ENCODE results near the gene SS18L1.
A peak's percentile ranks its signal among the peaks of the same experiment; 100 is the strongest.

SS18L1 gene

DNA sequence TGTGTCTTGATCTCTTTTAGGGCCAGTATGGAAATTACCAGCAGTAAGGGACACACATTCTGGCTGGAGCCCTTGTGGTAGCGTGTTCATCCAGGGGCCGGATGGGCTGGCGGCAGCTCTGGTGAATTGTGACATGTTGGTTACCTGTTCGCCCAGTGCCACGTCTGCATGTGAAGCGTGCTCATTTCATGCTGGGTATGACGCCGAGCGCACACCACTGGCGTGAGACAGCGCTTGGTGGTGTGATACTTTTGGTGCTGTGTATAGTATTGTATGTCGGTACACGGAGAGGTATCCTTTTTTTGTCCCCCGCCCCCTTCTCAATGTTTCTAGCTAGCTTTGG is 35.6 kb downstream of the SS18L1 start (continued):
- no peak for TF ChIP-seq BACH2 (CRISPR knock-in tag; IDR thresholded peaks at IDR 0.05; ENCODE audit: borderline replicate concordance)

DNA sequence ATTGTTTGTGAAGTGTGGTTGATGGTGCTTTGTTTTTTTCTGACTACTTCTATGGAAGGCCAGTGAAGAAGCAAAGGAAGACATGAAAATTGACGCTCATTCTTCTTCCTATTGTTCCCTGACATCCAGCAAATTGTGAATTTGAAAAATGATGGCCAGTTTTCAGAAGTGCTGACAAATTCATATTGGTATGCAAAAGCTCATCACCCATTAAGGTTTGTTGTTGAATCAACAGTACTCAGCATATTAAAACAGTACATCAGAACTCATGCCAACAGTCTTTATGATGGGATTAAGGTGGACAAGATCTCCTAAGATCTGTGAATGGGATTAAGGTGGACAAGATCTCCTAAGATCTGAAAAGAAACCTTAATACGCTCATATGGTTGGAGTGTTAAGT is 38.2 kb downstream of the SS18L1 start:
- no peak for ATAC-seq
- TF ChIP-seq ZFP30 (CRISPR knock-in tag; IDR thresholded peaks at IDR 0.05) (no peak), RARB (CRISPR knock-in tag; IDR thresholded peaks at IDR 0.05) (no peak), ZNF70 (CRISPR knock-in tag; IDR thresholded peaks at IDR 0.05) (no peak), ZNF565 (CRISPR knock-in tag; conservative IDR thresholded peaks at IDR 0.05; ENCODE audit: low read depth) (no peak), TCF4 (CRISPR knock-in tag; IDR thresholded peaks at IDR 0.05; ENCODE audit: borderline replicate concordance) (no peak), ISL1 (CRISPR knock-in tag; IDR thresholded peaks at IDR 0.05) (no peak), CSDC2 (CRISPR knock-in tag; IDR thresholded peaks at IDR 0.05) (no peak), ARNTL (CRISPR knock-in tag; IDR thresholded peaks at IDR 0.05; ENCODE audit: borderline replicate concordance, low read depth) (no peak), BACH2 (CRISPR knock-in tag; IDR thresholded peaks at IDR 0.05; ENCODE audit: borderline replicate concordance) (no peak), SNAI2 (CRISPR knock-in tag; IDR thresholded peaks at IDR 0.05) (no peak), GLIS3 (CRISPR knock-in tag; IDR thresholded peaks at IDR 0.05) (no peak), ZC3H10 (CRISPR knock-in tag; IDR thresholded peaks at IDR 0.05) (no peak), ZNF8 (CRISPR knock-in tag; IDR thresholded peaks at IDR 0.05) (no peak), PPARA (CRISPR knock-in tag; IDR thresholded peaks at IDR 0.05; ENCODE audit: borderline replicate concordance) (no peak), ZFP3 (CRISPR knock-in tag; IDR thresholded peaks at IDR 0.05) (no peak)
- TF ChIP-seq, protein P1, sequence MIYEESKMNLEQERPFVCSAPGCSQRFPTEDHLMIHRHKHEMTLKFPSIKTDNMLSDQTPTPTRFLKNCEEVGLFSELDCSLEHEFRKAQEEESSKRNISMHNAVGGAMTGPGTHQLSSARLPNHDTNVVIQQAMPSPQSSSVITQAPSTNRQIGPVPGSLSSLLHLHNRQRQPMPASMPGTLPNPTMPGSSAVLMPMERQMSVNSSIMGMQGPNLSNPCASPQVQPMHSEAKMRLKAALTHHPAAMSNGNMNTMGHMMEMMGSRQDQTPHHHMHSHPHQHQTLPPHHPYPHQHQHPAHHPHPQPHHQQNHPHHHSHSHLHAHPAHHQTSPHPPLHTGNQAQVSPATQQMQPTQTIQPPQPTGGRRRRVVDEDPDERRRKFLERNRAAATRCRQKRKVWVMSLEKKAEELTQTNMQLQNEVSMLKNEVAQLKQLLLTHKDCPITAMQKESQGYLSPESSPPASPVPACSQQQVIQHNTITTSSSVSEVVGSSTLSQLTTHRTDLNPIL (CRISPR knock-in tag; IDR thresholded peaks at IDR 0.05; ENCODE audit: low read depth), result no peak
- TF ChIP-seq, protein P2, sequence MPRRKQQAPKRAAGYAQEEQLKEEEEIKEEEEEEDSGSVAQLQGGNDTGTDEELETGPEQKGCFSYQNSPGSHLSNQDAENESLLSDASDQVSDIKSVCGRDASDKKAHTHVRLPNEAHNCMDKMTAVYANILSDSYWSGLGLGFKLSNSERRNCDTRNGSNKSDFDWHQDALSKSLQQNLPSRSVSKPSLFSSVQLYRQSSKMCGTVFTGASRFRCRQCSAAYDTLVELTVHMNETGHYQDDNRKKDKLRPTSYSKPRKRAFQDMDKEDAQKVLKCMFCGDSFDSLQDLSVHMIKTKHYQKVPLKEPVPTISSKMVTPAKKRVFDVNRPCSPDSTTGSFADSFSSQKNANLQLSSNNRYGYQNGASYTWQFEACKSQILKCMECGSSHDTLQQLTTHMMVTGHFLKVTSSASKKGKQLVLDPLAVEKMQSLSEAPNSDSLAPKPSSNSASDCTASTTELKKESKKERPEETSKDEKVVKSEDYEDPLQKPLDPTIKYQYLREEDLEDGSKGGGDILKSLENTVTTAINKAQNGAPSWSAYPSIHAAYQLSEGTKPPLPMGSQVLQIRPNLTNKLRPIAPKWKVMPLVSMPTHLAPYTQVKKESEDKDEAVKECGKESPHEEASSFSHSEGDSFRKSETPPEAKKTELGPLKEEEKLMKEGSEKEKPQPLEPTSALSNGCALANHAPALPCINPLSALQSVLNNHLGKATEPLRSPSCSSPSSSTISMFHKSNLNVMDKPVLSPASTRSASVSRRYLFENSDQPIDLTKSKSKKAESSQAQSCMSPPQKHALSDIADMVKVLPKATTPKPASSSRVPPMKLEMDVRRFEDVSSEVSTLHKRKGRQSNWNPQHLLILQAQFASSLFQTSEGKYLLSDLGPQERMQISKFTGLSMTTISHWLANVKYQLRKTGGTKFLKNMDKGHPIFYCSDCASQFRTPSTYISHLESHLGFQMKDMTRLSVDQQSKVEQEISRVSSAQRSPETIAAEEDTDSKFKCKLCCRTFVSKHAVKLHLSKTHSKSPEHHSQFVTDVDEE (CRISPR knock-in tag; IDR thresholded peaks at IDR 0.05), result no peak
- TF ChIP-seq, protein P3, sequence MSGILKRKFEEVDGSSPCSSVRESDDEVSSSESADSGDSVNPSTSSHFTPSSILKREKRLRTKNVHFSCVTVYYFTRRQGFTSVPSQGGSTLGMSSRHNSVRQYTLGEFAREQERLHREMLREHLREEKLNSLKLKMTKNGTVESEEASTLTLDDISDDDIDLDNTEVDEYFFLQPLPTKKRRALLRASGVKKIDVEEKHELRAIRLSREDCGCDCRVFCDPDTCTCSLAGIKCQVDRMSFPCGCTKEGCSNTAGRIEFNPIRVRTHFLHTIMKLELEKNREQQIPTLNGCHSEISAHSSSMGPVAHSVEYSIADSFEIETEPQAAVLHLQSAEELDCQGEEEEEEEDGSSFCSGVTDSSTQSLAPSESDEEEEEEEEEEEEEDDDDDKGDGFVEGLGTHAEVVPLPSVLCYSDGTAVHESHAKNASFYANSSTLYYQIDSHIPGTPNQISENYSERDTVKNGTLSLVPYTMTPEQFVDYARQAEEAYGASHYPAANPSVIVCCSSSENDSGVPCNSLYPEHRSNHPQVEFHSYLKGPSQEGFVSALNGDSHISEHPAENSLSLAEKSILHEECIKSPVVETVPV (CRISPR knock-in tag; IDR thresholded peaks at IDR 0.05), result no peak
- TF ChIP-seq, protein P4, sequence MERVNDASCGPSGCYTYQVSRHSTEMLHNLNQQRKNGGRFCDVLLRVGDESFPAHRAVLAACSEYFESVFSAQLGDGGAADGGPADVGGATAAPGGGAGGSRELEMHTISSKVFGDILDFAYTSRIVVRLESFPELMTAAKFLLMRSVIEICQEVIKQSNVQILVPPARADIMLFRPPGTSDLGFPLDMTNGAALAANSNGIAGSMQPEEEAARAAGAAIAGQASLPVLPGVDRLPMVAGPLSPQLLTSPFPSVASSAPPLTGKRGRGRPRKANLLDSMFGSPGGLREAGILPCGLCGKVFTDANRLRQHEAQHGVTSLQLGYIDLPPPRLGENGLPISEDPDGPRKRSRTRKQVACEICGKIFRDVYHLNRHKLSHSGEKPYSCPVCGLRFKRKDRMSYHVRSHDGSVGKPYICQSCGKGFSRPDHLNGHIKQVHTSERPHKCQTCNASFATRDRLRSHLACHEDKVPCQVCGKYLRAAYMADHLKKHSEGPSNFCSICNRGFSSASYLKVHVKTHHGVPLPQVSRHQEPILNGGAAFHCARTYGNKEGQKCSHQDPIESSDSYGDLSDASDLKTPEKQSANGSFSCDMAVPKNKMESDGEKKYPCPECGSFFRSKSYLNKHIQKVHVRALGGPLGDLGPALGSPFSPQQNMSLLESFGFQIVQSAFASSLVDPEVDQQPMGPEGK (CRISPR knock-in tag; IDR thresholded peaks at IDR 0.05; ENCODE audit: borderline replicate concordance), result no peak

DNA sequence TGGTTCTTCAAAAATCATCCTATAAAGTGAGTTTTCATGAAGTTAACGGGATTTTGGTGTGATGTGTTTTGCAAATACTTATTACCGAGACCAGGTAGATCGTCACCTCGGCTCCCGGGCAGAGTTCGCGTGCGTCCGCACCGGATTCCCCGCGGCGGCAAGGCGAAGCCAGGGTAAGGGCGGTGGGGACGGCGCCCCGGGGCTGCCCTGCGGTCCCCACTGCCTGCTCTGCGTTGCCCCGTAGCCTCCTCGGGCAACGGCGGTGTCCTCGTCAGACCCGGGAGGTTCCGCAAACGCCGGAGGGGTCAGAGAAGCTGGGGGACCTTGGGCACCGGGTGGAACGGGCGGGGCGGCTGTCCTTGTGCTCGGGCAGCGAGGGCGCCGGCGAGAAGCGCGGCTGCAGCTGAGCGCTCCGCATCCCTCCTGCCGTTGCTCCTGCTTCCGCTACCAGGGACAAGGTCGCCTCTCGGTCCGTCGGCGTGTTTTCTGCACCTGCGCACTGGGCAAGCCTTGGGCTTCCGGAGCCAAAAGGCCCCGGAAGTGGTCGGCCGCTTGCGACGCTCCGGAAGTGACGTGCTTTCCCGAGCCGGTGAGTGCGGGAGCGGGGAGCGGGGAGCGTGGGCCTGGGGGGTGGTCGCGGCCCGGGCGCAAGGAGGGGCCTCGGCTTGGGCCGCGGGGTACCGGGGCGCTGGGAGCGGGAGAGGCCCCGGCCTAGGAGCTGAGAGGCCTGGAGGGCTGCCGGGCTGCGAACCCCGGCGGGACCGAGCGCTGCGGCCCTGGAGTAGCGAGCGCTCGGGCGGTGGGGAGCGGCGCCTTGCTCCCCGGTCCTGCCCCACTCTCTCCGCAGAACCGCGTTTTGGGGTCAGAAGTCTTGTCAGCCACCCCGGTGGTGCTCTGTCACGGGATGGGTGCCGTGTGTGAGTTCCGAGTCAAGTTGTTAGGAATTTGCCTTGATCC is 39.2 kb downstream of the SS18L1 start, which contains the start of gene MTG2:
Gene MTG2, plus strand, starts transcription at position 560 of the 957 bp plus-strand sequence. CDS start 10,393 bp downstream, outside the sequence.
- TF ChIP-seq ZC3H10 (CRISPR knock-in tag; IDR thresholded peaks at IDR 0.05) (no peak), ZFP3 (CRISPR knock-in tag; IDR thresholded peaks at IDR 0.05) (0 out of 2 replicates have a peak, but pooled peaks have one; percentile 65)

DNA sequence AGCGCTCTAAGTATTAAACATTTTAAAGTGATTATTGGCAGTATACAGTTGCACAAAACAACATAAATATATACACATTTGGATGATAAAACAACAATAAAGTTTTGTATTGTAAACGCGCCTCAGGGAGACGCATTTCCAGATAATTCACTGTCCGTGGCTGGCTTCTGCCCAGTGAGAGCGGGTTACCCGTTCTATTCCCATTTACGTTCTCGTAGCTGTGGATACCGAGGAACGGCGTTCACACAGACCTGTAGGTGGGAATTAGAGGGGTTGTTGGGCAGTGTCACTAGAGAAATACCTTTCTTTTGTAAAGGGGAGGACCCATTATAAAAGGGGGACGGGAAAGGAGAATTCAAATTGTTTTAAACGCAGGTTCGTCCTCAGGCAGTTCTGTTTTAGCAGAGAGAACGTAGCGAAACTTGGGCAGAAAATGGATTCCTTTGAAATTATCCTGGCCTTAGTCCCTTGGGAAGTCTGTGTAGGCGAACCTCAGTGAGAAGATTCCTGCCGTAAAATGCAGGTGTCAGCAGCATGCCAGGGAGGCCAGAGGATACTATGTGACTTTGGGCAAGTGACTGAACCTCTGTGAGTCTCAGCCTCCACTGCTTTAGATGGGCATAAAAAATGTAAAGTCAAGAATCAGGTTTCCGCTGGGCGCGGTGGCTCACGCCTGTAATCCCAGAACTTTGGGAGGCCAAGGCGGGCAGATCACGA is 40.0 kb downstream of the SS18L1 start:
- ATAC-seq, result 0 out of 3 replicates have a peak, but pooled peaks have one; percentile 11
- TF ChIP-seq GLIS3 (CRISPR knock-in tag; IDR thresholded peaks at IDR 0.05), result no peak
- TF ChIP-seq ZNF70 (CRISPR knock-in tag; IDR thresholded peaks at IDR 0.05), result no peak
- TF ChIP-seq OSR1 (CRISPR knock-in tag; IDR thresholded peaks at IDR 0.05), result no peak
- TF ChIP-seq ESRRG (CRISPR knock-in tag; IDR thresholded peaks at IDR 0.05), result no peak
- TF ChIP-seq BACH2 (CRISPR knock-in tag; IDR thresholded peaks at IDR 0.05; ENCODE audit: borderline replicate concordance), result no peak
- no peak for TF ChIP-seq PPARA (CRISPR knock-in tag; IDR thresholded peaks at IDR 0.05; ENCODE audit: borderline replicate concordance)
- TF ChIP-seq ARNTL (CRISPR knock-in tag; IDR thresholded peaks at IDR 0.05; ENCODE audit: borderline replicate concordance, low read depth), result no peak
- TF ChIP-seq, protein P2 (CRISPR knock-in tag; IDR thresholded peaks at IDR 0.05), result no peak
- no peak for TF ChIP-seq CSDC2 (CRISPR knock-in tag; IDR thresholded peaks at IDR 0.05)
- TF ChIP-seq ZNF8 (CRISPR knock-in tag; IDR thresholded peaks at IDR 0.05), result no peak
- no peak for TF ChIP-seq TCF4 (CRISPR knock-in tag; IDR thresholded peaks at IDR 0.05; ENCODE audit: borderline replicate concordance)
- TF ChIP-seq ZFP30 (CRISPR knock-in tag; IDR thresholded peaks at IDR 0.05), result no peak
- TF ChIP-seq RARB (CRISPR knock-in tag; IDR thresholded peaks at IDR 0.05), result no peak

More for the DNA sequence above, 39.2 kb downstream of the SS18L1 start, which contains the start of gene MTG2:
- peak; percentile 97 for ATAC-seq

Data from SK-N-SH treated with all-trans-retinoic acid at 6 μM for 48 hours (cell line).